ENCODE data around the gene AUNIP. TPM values are rescaled to one million over a fixed set of nuclear protein-coding genes. Genes with fewer than 3 reads are reported as not detected.

Gene AUNIP
- polyA plus RNA-seq, 3 donors, result 0.19 to 0.44 (median 0.44) TPM

DNA sequence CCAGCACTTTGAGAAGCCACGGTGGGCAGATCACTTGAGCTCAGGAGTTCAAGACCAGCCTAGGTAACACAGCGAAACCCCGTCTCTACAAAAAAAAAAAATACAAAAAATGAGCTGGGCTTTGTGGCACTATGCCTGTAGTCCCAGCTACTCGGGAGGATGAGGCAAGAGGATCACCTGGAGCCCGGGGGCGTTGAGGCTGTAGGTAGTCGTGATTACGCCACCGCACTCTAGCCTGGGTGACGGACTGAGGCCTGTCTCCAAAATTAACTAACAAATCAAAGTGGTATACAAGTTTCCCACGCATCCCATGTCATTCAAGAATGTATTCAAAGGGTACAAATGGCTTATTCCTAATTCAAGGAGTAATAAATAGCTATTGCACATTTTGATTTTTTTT lies 2.4 kb downstream of the AUNIP start:
- H3K4me3 Mint-ChIP-seq, result no peak overlapping the region
- no peaks in the 10 kb centered on the region for H4K20me1 ChIP-seq (ENCODE audit: insufficient read depth, low read length)
- H3K79me2 ChIP-seq (ENCODE audit: insufficient read depth, low read length), result peaks cover 67% of the 10 kb centered on the region

DNA sequence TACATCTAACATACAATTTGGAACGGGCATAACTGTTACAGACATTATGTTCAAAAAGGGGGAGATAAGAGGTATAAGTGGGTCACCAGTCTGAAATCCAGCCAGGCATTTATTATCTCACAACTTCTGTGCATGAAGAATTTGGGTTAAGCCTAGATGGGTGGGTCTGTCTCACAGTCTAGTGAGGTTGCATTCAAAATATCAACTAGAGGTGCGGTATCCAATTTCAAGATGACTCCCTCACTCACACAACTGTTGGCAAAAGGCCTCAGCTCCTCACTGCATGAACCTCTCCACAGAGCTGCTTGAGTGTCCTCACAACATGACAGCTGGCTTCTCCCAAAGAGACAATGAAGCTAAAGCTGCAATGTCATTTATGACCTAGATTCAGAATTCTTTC lies 4.7 kb downstream of the AUNIP start:
- H2AFZ ChIP-seq (ENCODE audit: insufficient read depth, low read depth, low read length, poor library complexity, severe bottlenecking), result no peak overlapping the region
- no peak for TF ChIP-seq CTCF (IDR thresholded peaks at IDR 0.05)
- peaks cover 0 to 3% of the 10 kb centered on the region in 2 donors for H3K36me3 Mint-ChIP-seq
- peaks cover 9% of the 10 kb centered on the region for H3K4me1 Mint-ChIP-seq
- H3K27me3 ChIP-seq (ENCODE audit: control insufficient read depth in 2 of 2, insufficient read depth in 2 of 2, low read length in 2 of 2), result no peaks in the 10 kb centered on the region
- no peak overlapping the region for H3K27ac Mint-ChIP-seq
- no peaks in the 10 kb centered on the region for H3K9me3 ChIP-seq (replicated peaks in 1 of 2; ENCODE audit: control insufficient read depth in 1 of 2, insufficient read depth in 1 of 2, low read length in 2 of 2)
- H3K9me3 Mint-ChIP-seq, result peaks cover 0 to 1% (median 0%) of the 10 kb centered on the region in 7 donors
- H3K36me3 ChIP-seq (replicated peaks in 1 of 2; ENCODE audit: control insufficient read depth in 1 of 2, insufficient read depth in 2 of 2, low read length in 2 of 2), result no peaks in the 10 kb centered on the region
- WGBS (ENCODE audit: insufficient coverage), result no CpG with 5 or more reads among the region's 2 CpGs
- H3K27me3 Mint-ChIP-seq (ENCODE audit: low read depth in 3 of 3), result peaks cover 0 to 2% (median 1%) of the 10 kb centered on the region in 3 donors
- intact Hi-C loops (cut with micrococcal nuclease), result no loop called here
- H3K4me3 Mint-ChIP-seq, result no peak overlapping the region
- no peaks in the 10 kb centered on the region for H4K20me1 ChIP-seq (ENCODE audit: insufficient read depth, low read length)
- peaks cover 66% of the 10 kb centered on the region for H3K79me2 ChIP-seq (ENCODE audit: insufficient read depth, low read length)
- H3K4me1 ChIP-seq (ENCODE audit: control insufficient read depth in 1 of 2, insufficient read depth in 2 of 2, low read length in 2 of 2), result peaks cover 8 to 16% of the 10 kb centered on the region in 2 donors
- H3K4me2 ChIP-seq (replicated peaks; ENCODE audit: extremely low read depth, low read length, poor library complexity, severe bottlenecking), result no peak overlapping the region
- no peak overlapping the region for H3K27ac ChIP-seq (ENCODE audit: low read depth in 1 of 2, low read length in 2 of 2)
- no peak overlapping the region for H3K4me3 ChIP-seq (replicated peaks in 1 of 3; ENCODE audit: low read depth in 2 of 3, low read length in 3 of 3)
- no peak overlapping the region for H3K9ac ChIP-seq (ENCODE audit: insufficient read depth, low read length, poor library complexity, severe bottlenecking)
- DNase-seq, result no peak

More for the DNA sequence above, 2.4 kb downstream of the AUNIP start:
- H3K9ac ChIP-seq (ENCODE audit: insufficient read depth, low read length, poor library complexity, severe bottlenecking), result no peak overlapping the region
- H3K4me2 ChIP-seq (replicated peaks; ENCODE audit: extremely low read depth, low read length, poor library complexity, severe bottlenecking), result no peak overlapping the region
- H3K4me3 ChIP-seq (replicated peaks in 1 of 3; ENCODE audit: low read depth in 2 of 3, low read length in 3 of 3), result no peak overlapping the region
- peaks cover 0 to 2% (median 1%) of the 10 kb centered on the region in 3 donors for H3K27me3 Mint-ChIP-seq (ENCODE audit: low read depth in 3 of 3)
- peaks cover 0 to 7% of the 10 kb centered on the region in 2 donors for H3K36me3 Mint-ChIP-seq
- H3K36me3 ChIP-seq (replicated peaks in 1 of 2; ENCODE audit: control insufficient read depth in 1 of 2, insufficient read depth in 2 of 2, low read length in 2 of 2), result no peaks in the 10 kb centered on the region
- 93% methylated on average over 4 of the region's 11 CpGs for WGBS (ENCODE audit: insufficient coverage)
- no peak overlapping the region for H3K27ac Mint-ChIP-seq
- peaks cover 24% of the 10 kb centered on the region for H3K4me1 Mint-ChIP-seq
- no peak for DNase-seq
- H3K27me3 ChIP-seq (ENCODE audit: control insufficient read depth in 2 of 2, insufficient read depth in 2 of 2, low read length in 2 of 2), result no peaks in the 10 kb centered on the region
- no peaks in the 10 kb centered on the region for H3K9me3 ChIP-seq (replicated peaks in 1 of 2; ENCODE audit: control insufficient read depth in 1 of 2, insufficient read depth in 1 of 2, low read length in 2 of 2)
- H2AFZ ChIP-seq (ENCODE audit: insufficient read depth, low read depth, low read length, poor library complexity, severe bottlenecking), result no peak overlapping the region
- intact Hi-C loops (cut with micrococcal nuclease), result loop anchor here in 1 of 2 donors (5.0 kb wide), 1 partner anchor 35 kb away; no protein-coding TSS in a partner anchor
- H3K4me1 ChIP-seq (ENCODE audit: control insufficient read depth in 1 of 2, insufficient read depth in 2 of 2, low read length in 2 of 2), result peaks cover 26 to 38% of the 10 kb centered on the region in 2 donors
- TF ChIP-seq CTCF (IDR thresholded peaks at IDR 0.05), result no peak
- H3K9me3 Mint-ChIP-seq, result peaks cover 0 to 4% (median 0%) of the 10 kb centered on the region in 7 donors
- H3K27ac ChIP-seq (ENCODE audit: low read depth in 1 of 2, low read length in 2 of 2), result no peak overlapping the region
